Right atrium auricular region (tissue), 2 donors: ENCODE results near the gene DHRS7. TPM values are rescaled to one million over a fixed set of nuclear protein-coding genes. Genes with fewer than 3 reads are reported as not detected.

Experiments
- DNase-seq: peaks from one replicate; pipeline ENCODE4 v3.0.0-alpha.2; 2019; ENCODE audit warnings: low spot score
- H3K27ac ChIP-seq, 2 donors: fragments of 200-600 bp; sonication (generic); 1 replicate in 1 of 2; 2 replicates in 1 of 2; pipeline ENCODE4 v1.5.1; 2016 to 2019
- H3K27me3 ChIP-seq, 2 donors: fragments of 200-600 bp; sonication (generic); one replicate each; pipeline versions ENCODE4 v1.5.1 to v1.6.0; 2017 to 2019
- H3K36me3 ChIP-seq: fragments of 200-600 bp; sonication (generic); one replicate; pipeline ENCODE4 v1.5.1; 2016
- H3K4me1 ChIP-seq, 2 donors: fragments of 200-600 bp; sonication (generic); one replicate each; pipeline versions ENCODE4 v1.5.1 to v1.6.0; 2017 to 2019
- H3K4me3 ChIP-seq, 2 donors: fragments of 200-600 bp; sonication (generic); 1 replicate in 1 of 2; 2 replicates in 1 of 2; pipeline ENCODE4 v1.5.1; 2017 to 2019; ENCODE audit warnings: mild to moderate bottlenecking in 1 of 2, moderate library complexity in 1 of 2
- H3K9me3 ChIP-seq, 2 donors: fragments of 200-600 bp; sonication (generic); one replicate each; pipeline ENCODE4 v1.5.1; 2019
- total RNA-seq, 2 donors: library from RNA; depleted of rRNA; stranded (reverse); fragments of >200 nt; gene quantifications; one replicate each; pipeline ENCODE4 v1.1.0, GENCODE V29; 2016
- TF ChIP-seq, protein P1 (sequence below), 2 donors: fragments of 200-600 bp; sonication (generic); IDR thresholded peaks; one replicate each; pipeline ENCODE4 v1.5.1; 2019; ENCODE audit warnings: antibody characterized with exemption in 2 of 2

The DHRS7 gene
- total RNA-seq, 2 donors from 2014 or later: 57.6 to 71.8 TPM

DNA sequence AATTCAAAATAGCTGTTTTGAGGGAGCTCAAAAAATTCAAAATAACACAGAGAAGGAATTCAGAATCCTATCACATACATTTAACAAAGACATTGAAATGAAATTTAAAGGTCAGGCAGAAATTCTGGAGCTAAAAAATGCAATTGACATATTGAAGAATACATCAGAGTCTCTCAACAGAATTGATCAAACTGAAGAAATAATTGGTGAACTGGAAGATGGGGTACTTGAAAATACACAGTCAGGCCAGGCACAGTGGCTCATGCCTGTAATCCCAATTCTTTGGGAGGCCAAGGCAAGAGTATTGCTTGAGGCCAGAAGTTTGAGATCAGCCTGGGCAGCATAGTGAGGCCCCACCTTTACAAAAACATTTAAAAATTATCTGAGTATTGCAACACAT, 34.1 kb upstream of the DHRS7 start:
- H3K27me3 ChIP-seq: no peaks in the 10 kb centered on the region
- no peaks in the 10 kb centered on the region for H3K36me3 ChIP-seq
- H3K4me3 ChIP-seq: no peak overlapping the region
- DNase-seq: no peak
- H3K27ac ChIP-seq: no peak overlapping the region
- H3K9me3 ChIP-seq: peaks cover 0 to 15% of the 10 kb centered on the region in 2 donors
- peaks cover 0 to 6% of the 10 kb centered on the region in 2 donors for H3K4me1 ChIP-seq
- TF ChIP-seq, protein P1, sequence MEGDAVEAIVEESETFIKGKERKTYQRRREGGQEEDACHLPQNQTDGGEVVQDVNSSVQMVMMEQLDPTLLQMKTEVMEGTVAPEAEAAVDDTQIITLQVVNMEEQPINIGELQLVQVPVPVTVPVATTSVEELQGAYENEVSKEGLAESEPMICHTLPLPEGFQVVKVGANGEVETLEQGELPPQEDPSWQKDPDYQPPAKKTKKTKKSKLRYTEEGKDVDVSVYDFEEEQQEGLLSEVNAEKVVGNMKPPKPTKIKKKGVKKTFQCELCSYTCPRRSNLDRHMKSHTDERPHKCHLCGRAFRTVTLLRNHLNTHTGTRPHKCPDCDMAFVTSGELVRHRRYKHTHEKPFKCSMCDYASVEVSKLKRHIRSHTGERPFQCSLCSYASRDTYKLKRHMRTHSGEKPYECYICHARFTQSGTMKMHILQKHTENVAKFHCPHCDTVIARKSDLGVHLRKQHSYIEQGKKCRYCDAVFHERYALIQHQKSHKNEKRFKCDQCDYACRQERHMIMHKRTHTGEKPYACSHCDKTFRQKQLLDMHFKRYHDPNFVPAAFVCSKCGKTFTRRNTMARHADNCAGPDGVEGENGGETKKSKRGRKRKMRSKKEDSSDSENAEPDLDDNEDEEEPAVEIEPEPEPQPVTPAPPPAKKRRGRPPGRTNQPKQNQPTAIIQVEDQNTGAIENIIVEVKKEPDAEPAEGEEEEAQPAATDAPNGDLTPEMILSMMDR (IDR thresholded peaks at IDR 0.05): no peak

DNA sequence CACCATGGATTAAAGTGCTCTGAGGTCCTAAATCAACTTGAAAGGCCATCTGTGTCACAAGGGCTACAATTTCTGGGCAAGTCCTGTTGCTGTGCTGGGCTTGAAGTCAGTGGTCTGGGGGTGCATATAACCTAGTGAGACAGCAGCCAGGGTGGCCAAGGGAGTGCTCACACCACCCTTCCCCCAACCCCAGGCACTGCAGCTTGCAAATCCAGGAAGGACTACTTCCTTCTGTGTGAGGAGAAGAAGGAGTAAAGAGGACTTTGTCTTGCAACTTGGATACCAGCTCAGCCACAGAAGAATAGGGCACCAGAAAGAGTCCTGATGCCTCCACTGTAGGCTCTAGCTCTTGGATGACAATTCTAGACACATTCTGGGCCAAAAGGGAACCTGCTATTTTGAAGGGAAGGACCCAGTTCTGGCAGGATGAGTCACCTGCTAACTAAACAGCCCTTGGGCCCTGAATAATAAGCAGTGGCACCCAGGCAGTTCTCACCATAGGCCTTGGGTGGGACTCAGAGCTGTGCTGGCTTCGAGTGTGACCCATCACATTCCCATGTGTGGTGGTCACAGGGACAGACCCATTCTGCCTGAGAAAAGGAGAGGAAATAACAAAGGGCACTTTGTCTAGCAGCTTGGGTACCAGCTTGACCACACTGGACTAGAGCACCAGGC, 32.6 kb upstream of the DHRS7 start:
- H3K9me3 ChIP-seq: peaks cover 0 to 15% of the 10 kb centered on the region in 2 donors
- no peak overlapping the region for H3K4me3 ChIP-seq
- H3K36me3 ChIP-seq: no peaks in the 10 kb centered on the region
- H3K27me3 ChIP-seq: no peaks in the 10 kb centered on the region
- H3K4me1 ChIP-seq: no peaks in the 10 kb centered on the region
- TF ChIP-seq, protein P1 (IDR thresholded peaks at IDR 0.05): no peak
- DNase-seq: no peak
- H3K27ac ChIP-seq: no peak overlapping the region

DNA sequence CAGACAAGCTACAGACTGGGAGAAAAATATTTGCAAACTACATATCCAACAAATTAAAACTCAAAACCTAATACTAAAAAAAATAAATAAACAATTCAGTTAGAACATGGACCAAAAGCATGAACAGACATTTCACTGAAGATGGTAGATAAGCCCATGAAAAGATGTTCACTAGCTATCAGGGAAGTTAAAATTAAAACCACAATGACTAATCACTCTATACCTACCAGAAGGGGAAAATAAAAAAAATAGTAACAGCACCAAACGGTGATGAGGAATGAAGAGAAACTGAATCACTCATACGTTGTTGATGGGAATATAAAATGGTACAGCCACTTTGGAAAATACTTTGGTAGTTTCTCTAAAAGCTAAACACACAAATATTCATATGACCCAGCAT, 31.1 kb upstream of the DHRS7 start:
- H3K27ac ChIP-seq: no peak overlapping the region
- TF ChIP-seq, protein P1 (IDR thresholded peaks at IDR 0.05): no peak
- H3K27me3 ChIP-seq: no peaks in the 10 kb centered on the region
- H3K36me3 ChIP-seq: no peaks in the 10 kb centered on the region
- no peaks in the 10 kb centered on the region for H3K4me1 ChIP-seq
- no peak for DNase-seq
- H3K9me3 ChIP-seq: peaks cover 0 to 13% of the 10 kb centered on the region in 2 donors
- no peak overlapping the region for H3K4me3 ChIP-seq

DNA sequence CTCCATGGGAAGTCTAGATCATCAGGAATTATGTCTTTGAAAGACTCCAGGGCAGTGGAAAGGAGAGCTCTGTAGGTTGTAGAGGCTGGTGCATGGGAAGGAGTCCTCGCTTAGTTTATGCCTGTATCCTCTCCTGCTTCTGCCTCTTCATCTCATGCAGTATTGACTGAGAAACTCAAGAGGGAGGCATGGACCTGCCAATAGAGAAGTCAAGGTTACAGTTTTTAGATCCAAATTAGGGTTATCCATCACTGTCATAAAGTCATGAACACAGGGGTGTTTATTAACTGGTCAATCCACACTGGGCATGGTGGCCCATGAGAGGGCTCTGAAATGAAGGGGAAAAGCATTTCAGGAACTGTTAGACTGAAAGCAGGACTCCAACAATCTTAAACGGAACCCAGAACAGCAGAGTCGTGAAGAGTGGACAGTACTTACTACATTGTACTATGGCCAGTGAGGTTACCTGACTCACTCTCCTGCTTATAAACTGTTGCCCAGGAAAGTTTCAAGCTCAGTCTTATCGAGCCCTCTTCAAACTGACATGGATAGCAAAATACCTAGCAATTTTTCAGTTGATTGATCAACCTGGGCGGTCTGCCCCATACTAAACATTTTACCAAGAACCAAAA, 30.1 kb upstream of the DHRS7 start:
- no peak overlapping the region for H3K4me3 ChIP-seq
- H3K36me3 ChIP-seq: no peaks in the 10 kb centered on the region
- H3K9me3 ChIP-seq: peaks cover 0 to 10% of the 10 kb centered on the region in 2 donors
- DNase-seq: no peak
- H3K27ac ChIP-seq: no peak overlapping the region
- no peaks in the 10 kb centered on the region for H3K4me1 ChIP-seq
- TF ChIP-seq, protein P1 (IDR thresholded peaks at IDR 0.05): peak in 1 of 2 donors; percentile 32
- no peaks in the 10 kb centered on the region for H3K27me3 ChIP-seq

DNA sequence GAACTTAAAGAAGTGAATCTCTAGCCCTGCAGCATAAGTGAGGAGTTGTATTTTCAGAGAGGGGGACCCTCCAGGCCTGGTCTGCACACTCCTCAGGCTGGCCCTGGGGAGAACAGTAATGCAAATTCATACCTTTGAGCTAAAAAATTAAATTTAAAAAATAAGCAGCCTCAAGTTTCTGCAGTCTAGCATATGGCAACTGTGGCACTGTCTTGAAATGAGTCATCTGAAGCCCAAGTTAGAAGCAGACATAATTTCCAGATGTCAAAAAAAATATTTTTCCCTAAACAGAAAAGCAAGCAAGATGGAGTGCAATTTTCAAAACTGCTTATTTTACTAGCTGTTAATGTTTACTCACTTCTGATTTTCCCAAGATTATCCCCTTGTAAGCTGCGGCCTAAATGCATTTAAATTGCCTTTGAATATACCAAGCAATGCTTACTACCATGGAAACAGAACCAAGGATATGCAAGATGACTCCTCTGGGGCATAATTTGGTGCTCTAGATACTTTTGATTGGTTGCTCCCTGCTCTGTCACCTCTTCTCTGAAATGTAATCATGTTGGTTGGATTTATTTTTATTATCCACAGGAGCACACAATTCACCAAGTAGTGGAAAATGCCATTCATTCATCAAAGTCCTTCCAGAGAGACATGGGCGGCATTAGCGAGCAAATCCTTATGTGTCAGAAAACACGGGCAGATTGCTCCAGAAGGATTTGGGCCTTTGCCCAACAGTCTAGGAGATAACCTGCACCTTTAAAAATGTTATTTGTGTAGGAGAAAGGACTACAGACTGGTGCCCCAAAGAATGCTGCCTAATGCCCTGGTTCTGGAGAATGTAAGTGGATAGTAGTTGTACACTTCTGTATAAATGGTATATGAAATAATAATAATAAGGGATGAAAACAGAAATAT, 25.0 kb upstream of the DHRS7 start:
- H3K4me1 ChIP-seq: no peaks in the 10 kb centered on the region
- TF ChIP-seq, protein P1 (IDR thresholded peaks at IDR 0.05): no peak
- no peaks in the 10 kb centered on the region for H3K9me3 ChIP-seq
- H3K4me3 ChIP-seq: no peak overlapping the region
- no peaks in the 10 kb centered on the region for H3K36me3 ChIP-seq
- DNase-seq: no peak
- H3K27ac ChIP-seq: no peak overlapping the region
- no peaks in the 10 kb centered on the region for H3K27me3 ChIP-seq
